Mucosa of descending colon (tissue), 3 donors: ENCODE results near the gene TMEM108. TPM values are rescaled to one million over a fixed set of nuclear protein-coding genes. Genes with fewer than 3 reads are reported as not detected.

Source experiments
- ATAC-seq: fragments of 200-7000 bp; cut with Tn5 transposase; one replicate; pipeline ENCODE4 v1.9.1; 2020; ENCODE audit warnings: mild to moderate bottlenecking, moderate library complexity
- DNase-seq, 3 donors: peaks; one replicate each; pipeline ENCODE4 v3.0.0-alpha.2; 2020
- H3K36me3 ChIP-seq: fragments of 200-600 bp; one replicate; pipeline ENCODE4 v1.8.0; 2021; ENCODE audit warnings: low read depth, mild to moderate bottlenecking
- H3K4me1 ChIP-seq: fragments of 200-600 bp; one replicate; pipeline ENCODE4 v1.8.0; 2021; ENCODE audit warnings: low read depth, mild to moderate bottlenecking
- H3K4me3 ChIP-seq: fragments of 200-600 bp; one replicate; pipeline ENCODE4 v1.8.0; 2021; ENCODE audit warnings: mild to moderate bottlenecking
- H3K9me3 ChIP-seq: fragments of 200-600 bp; one replicate; pipeline ENCODE4 v1.8.0; 2021; ENCODE audit warnings: mild to moderate bottlenecking
- CTCF ChIP-seq: fragments of 200-600 bp; IDR thresholded peaks from one replicate; pipeline ENCODE4 v1.8.0; 2022; ENCODE audit warnings: antibody characterized with exemption, mild to moderate bottlenecking
- intact Hi-C, 2 donors: fragments of 100-400 bp; cut with DNase I in 1 of 2; cut with micrococcal nuclease in 1 of 2; formaldehyde crosslinking; loops; one replicate each; pipeline versions ENCODE4 v1.11.0 to v1.11.1; 2022; cut with DNase I, micrococcal nuclease
- total RNA-seq, 3 donors: library from RNA; stranded (reverse); fragmentation: NEBNext Ultra II Directional in 2 of 3; extraction: Animal tissue kit (Norgen Biotek cat#: 25700) in 2 of 3; gene quantifications; one replicate each; pipeline versions ENCODE4 v1.2.1 to v1.2.4, GENCODE V29; 2021 to 2023
- donor health status: DM: no; HTN: no; CAD: no; lungs with moderate emphysema.
- donor health status: DM: no; HTN: no; CAD: no.
- donor health status: DM: no; HTN: yes; CAD: no.

TMEM108 gene
- total RNA-seq, 3 donors from 2014 or later: 0.72 to 3.4 (median 1.1) TPM

DNA sequence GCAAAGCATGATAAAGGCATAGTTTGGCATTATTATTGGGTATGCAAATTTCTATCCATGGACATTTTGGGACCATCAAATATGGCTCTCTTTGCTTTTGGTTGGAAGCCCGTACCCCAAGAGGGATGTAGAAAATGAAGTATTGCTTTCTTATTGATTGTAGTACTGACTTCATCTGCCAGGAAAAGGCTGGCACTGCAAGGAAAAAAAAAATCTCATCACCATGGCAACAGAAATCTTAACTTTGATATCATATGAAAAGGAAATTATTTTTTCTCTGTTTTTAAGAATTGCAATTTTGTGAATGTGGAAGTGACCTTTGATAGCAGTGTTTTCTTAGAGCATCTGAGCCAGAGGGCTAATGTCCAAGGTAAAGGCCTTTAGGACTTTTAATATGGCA lies 151.7 kb downstream of the TMEM108 start:
- no peak for ATAC-seq
- intact Hi-C loops: no loop called here
- no peak for TF ChIP-seq CTCF
- no peaks in the 10 kb centered on the region for H3K9me3 ChIP-seq
- no peak for DNase-seq
- no peaks in the 10 kb centered on the region for H3K36me3 ChIP-seq
- H3K4me3 ChIP-seq: no peak overlapping the region
- no peaks in the 10 kb centered on the region for H3K4me1 ChIP-seq

DNA sequence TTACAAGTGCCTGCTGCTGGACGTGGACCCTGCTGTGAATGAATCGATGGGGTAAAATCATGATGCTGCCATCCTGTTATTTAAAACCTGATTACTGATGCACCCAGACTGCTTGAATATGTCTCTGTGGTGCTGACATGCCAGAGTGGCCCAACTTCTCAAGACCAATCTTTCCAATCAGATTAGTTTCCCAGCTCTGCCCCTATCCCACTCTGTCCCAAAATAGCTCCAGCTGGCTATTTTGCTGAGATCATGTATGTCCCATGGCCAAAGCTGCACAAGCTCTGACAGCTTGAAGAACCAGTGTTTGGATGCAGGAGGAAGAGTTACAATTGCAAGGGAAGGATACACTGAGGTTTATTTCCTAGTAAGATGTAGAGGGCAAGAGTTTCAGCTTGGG lies 153.6 kb downstream of the TMEM108 start:
- no peak for TF ChIP-seq CTCF
- H3K9me3 ChIP-seq: no peaks in the 10 kb centered on the region
- ATAC-seq: no peak
- intact Hi-C loops: no loop called here
- no peak for DNase-seq
- H3K4me3 ChIP-seq: no peak overlapping the region
- no peaks in the 10 kb centered on the region for H3K36me3 ChIP-seq
- H3K4me1 ChIP-seq: no peaks in the 10 kb centered on the region

DNA sequence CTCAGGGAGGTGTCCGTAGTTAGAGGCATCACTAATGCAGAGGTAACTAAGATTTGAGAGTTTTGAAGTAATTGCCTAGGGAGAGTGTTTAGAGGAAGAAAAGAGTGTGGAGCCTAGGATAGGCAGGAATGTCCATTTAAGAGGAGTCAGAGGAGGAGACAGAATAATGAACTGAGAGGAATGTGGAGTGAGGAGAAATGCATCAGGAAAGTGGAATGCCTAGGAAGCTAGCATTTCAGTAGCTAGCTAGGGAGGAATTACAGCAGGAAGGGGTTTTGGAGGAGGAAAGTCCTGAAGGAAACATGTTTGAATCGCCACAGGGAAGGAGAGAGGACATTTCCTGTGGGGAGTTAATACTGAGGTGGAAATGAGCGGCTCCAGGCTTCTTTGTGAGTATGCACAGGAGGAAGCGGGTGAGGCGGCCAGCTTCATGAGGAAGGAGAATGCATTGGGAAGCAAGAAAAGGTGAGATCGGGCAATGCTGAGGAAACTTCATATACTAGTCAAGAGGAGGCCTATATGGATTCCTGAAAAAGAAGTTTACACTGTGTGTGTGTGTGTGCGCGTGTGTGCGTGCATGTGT lies 154.3 kb downstream of the TMEM108 start:
- Histone ChIP-seq H3K9me3 (no peaks in the 10 kb centered on the region), H3K36me3 (no peaks in the 10 kb centered on the region), H3K4me1 (no peaks in the 10 kb centered on the region), H3K4me3 (no peak overlapping the region)
- intact Hi-C loops: no loop called here
- TF ChIP-seq CTCF: no peak
- ATAC-seq (no peak), DNase-seq (no peak)

DNA sequence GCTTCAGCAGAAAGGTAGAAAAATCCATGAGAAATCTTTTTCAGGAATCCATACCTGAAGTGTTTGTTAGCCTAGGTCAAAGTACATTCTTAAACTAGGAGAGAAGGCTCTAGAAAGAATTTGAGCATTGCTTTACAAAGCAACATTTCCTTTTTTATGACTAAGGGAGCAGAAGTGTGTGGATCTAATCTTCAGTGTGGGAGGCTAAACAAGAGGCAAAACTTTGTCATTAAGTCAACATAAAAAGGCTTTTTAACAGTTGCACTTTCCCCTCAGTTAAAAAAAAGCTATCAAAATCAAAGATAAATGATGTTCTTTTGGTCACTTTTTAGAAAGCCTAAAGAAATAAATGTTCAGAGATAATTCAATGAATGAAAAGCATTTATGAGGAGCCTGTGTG lies 154.8 kb downstream of the TMEM108 start:
- no peak overlapping the region for H3K4me3 ChIP-seq
- intact Hi-C loops: no loop called here
- DNase-seq (no peak), ATAC-seq (no peak)
- TF ChIP-seq CTCF: no peak
- no peaks in the 10 kb centered on the region for H3K36me3 ChIP-seq
- no peaks in the 10 kb centered on the region for H3K9me3 ChIP-seq
- no peaks in the 10 kb centered on the region for H3K4me1 ChIP-seq

DNA sequence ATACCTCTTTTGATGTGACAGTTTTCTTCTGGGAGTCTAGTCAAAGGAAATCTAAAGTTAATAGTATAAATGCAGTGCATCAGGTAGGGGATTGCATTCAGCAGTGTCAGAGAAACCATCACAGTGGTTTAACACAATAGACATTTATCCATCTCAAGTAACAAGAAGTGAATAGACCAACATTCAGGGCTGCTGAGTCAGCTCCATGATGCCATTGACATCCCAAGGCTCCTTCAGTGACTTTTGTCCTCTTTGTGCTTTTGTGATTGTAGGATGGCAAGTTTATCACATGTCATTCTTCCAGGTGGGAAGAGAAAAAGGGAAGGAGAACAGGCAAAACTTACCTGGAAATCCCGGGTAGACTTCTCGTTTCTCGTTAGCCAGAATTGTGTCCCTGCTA lies 158.3 kb downstream of the TMEM108 start:
- no peaks in the 10 kb centered on the region for H3K36me3 ChIP-seq
- ATAC-seq: no peak
- no peaks in the 10 kb centered on the region for H3K4me1 ChIP-seq
- no peak overlapping the region for H3K4me3 ChIP-seq
- no peak for DNase-seq
- peaks cover 3% of the 10 kb centered on the region for H3K9me3 ChIP-seq
- no peak for TF ChIP-seq CTCF
- intact Hi-C loops: no loop called here

DNA sequence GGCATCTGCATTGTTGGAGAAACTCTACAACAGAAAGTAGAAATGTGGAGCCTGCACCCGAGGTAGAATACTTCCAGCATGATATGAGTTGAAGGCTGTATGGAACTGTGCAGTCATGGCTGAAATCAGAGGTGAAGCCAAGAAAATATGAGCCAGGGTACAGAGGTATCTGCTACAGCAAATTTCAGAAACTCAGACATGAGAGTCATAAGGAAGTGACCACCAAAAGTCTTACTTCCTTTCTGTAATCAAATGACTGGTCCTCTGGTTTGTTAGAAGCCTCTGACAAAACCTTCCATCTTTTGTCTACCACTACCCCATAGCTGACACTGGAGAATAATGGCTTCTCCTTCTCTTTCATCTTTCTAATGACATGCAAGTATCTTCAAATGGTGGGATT lies 159.4 kb downstream of the TMEM108 start:
- no peak for DNase-seq

More for the DNA sequence above, 159.4 kb downstream of the TMEM108 start:
- Histone ChIP-seq H3K4me3 (no peak overlapping the region), H3K9me3 (peaks cover 3% of the 10 kb centered on the region), H3K36me3 (no peaks in the 10 kb centered on the region), H3K4me1 (no peaks in the 10 kb centered on the region)
- no peak for TF ChIP-seq CTCF
- intact Hi-C loops: no loop called here
- no peak for ATAC-seq
